ENCODE measurements around the gene PRSS22. TPM values are rescaled to one million over a fixed set of nuclear protein-coding genes. Genes with fewer than 3 reads are reported as not detected.

PRSS22 gene
- polyA plus RNA-seq, 1 donor from 2014 or later, result not detected

- Histone ChIP-seq H3K9me3 (ENCODE audit: low read length) (no peaks in the 10 kb centered on the region), H4K20me1 (ENCODE audit: insufficient read depth) (no peaks in the 10 kb centered on the region), H2AFZ (ENCODE audit: low read depth, low read length) (no peak overlapping the region), H3K79me2 (replicated peaks; ENCODE audit: insufficient read depth, low read length) (no peaks in the 10 kb centered on the region), H3K9ac (ENCODE audit: low read length) (no peak overlapping the region), H3F3A (ENCODE audit: insufficient read depth, low read length, poor library complexity, severe bottlenecking) (no peaks in the 10 kb centered on the region), H3K36me3 (ENCODE audit: insufficient read depth, low read length) (no peaks in the 10 kb centered on the region), H3K4me3 (ENCODE audit: low read length) (no peak overlapping the region), H3K4me2 (ENCODE audit: low read length) (no peak overlapping the region), H3K27me3 (ENCODE audit: insufficient read depth, low read depth, low read length) (no peaks in the 10 kb centered on the region), H3K27ac (ENCODE audit: low read length) (no peak overlapping the region), H3K9me2 (ENCODE audit: insufficient read depth, low read length) (no peaks in the 10 kb centered on the region)
- TF ChIP-seq MXI1 (conservative IDR thresholded peaks at IDR 0.05; ENCODE audit: poor library complexity, severe bottlenecking), result no peak
- no peak for TF ChIP-seq REST (IDR thresholded peaks at IDR 0.05; ENCODE audit: borderline replicate concordance)
- TF ChIP-seq, protein P1, sequence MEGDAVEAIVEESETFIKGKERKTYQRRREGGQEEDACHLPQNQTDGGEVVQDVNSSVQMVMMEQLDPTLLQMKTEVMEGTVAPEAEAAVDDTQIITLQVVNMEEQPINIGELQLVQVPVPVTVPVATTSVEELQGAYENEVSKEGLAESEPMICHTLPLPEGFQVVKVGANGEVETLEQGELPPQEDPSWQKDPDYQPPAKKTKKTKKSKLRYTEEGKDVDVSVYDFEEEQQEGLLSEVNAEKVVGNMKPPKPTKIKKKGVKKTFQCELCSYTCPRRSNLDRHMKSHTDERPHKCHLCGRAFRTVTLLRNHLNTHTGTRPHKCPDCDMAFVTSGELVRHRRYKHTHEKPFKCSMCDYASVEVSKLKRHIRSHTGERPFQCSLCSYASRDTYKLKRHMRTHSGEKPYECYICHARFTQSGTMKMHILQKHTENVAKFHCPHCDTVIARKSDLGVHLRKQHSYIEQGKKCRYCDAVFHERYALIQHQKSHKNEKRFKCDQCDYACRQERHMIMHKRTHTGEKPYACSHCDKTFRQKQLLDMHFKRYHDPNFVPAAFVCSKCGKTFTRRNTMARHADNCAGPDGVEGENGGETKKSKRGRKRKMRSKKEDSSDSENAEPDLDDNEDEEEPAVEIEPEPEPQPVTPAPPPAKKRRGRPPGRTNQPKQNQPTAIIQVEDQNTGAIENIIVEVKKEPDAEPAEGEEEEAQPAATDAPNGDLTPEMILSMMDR (IDR thresholded peaks at IDR 0.05; ENCODE audit: poor library complexity, severe bottlenecking), result no peak
Measured at GRCh38 chr16:2815299-2815771, 42.6 kb downstream of the PRSS22 start.

DNA sequence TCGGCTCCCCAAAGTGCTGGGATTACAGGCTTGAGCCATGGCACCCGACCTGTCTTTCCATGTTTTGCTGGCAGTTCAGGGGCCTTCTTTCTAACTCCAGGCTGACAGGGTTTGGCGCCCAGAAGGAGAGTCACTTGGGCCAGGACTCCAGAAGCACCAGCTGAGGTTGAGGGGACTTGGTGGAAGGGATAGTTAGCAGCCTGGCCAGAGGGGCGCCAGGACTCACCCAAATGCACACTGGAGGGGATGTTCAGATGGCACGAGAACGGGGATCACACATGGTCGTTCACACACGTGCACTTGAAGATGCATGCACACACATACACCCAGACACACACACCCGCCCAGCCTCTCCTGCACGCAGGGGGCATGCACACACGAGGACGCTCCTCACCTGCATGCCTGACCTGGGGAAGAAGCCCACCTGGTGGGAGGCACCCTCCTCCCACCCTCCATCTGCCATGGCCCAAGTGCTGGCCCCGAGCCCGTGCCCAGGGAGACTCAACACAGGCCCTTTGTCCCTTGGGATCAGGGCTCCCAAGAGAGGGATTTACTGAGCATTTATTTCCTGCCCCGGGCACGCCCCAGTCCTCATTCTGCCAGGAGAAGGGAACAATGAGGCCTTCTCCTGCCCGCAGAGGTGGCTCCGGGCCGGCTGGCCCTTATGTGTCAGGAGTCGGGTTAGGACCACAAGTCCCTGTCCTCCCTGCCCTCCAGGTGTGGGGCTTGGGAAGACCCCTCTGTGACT lies 43.2 kb downstream of the PRSS22 start:
- Histone ChIP-seq H3K9ac (ENCODE audit: low read length) (no peak overlapping the region), H3K9me3 (ENCODE audit: low read length) (no peaks in the 10 kb centered on the region), H3F3A (ENCODE audit: insufficient read depth, low read length, poor library complexity, severe bottlenecking) (no peaks in the 10 kb centered on the region)

More for the DNA sequence above, 43.2 kb downstream of the PRSS22 start:
- TF ChIP-seq EZH2 (IDR thresholded peaks at IDR 0.05; ENCODE audit: borderline replicate concordance, insufficient read depth, low read length, poor library complexity, severe bottlenecking) (no peak), MXI1 (conservative IDR thresholded peaks at IDR 0.05; ENCODE audit: poor library complexity, severe bottlenecking) (no peak), SMC3 (conservative IDR thresholded peaks at IDR 0.05; ENCODE audit: poor library complexity) (no peak), REST (IDR thresholded peaks at IDR 0.05; ENCODE audit: borderline replicate concordance) (no peak), EP300 (conservative IDR thresholded peaks at IDR 0.05; ENCODE audit: poor library complexity, severe bottlenecking) (no peak), RAD21 (conservative IDR thresholded peaks at IDR 0.05) (no peak), TAF1 (IDR thresholded peaks at IDR 0.05; ENCODE audit: low read depth) (no peak)
- TF ChIP-seq, protein P1 (IDR thresholded peaks at IDR 0.05; ENCODE audit: poor library complexity, severe bottlenecking), result no peak
- no peak overlapping the region for H3K27ac ChIP-seq (ENCODE audit: low read length)
- no peaks in the 10 kb centered on the region for H3K27me3 ChIP-seq (ENCODE audit: insufficient read depth, low read depth, low read length)
- no peaks in the 10 kb centered on the region for H3K36me3 ChIP-seq (ENCODE audit: insufficient read depth, low read length)
- H3K79me2 ChIP-seq (replicated peaks; ENCODE audit: insufficient read depth, low read length), result no peaks in the 10 kb centered on the region
- no peak overlapping the region for H3K4me3 ChIP-seq (ENCODE audit: low read length)
- H3K9me2 ChIP-seq (ENCODE audit: insufficient read depth, low read length), result no peaks in the 10 kb centered on the region
- no peak overlapping the region for H2AFZ ChIP-seq (ENCODE audit: low read depth, low read length)
- no peak overlapping the region for H3K4me2 ChIP-seq (ENCODE audit: low read length)
- no peaks in the 10 kb centered on the region for H4K20me1 ChIP-seq (ENCODE audit: insufficient read depth)
